22Rv1 (cell line): ENCODE data around the gene HCN3.
A peak's percentile ranks its signal among the peaks of the same experiment; 100 is the strongest.
"Not testable (repeated sequence)": the region's sequence is repeated elsewhere in the genome, so short reads cannot be mapped to it uniquely, and the experiment has no call there.

Source experiments
- H3K27ac ChIP-seq: fragments of 450-650 bp; 2 replicates; pipeline ENCODE4 v1.5.1; 2017
- ZFX ChIP-seq: fragments of 450-650 bp; IDR thresholded peaks from 2 replicates; pipeline ENCODE4 v1.6.1; 2017; ENCODE audit warnings: antibody characterized with exemption, borderline replicate concordance
- TF ChIP-seq, protein P1 (sequence below): fragments of 450-650 bp; IDR thresholded peaks from 2 replicates; pipeline ENCODE4 v1.5.1; 2017; ENCODE audit warnings: mild to moderate bottlenecking

The HCN3 gene

DNA sequence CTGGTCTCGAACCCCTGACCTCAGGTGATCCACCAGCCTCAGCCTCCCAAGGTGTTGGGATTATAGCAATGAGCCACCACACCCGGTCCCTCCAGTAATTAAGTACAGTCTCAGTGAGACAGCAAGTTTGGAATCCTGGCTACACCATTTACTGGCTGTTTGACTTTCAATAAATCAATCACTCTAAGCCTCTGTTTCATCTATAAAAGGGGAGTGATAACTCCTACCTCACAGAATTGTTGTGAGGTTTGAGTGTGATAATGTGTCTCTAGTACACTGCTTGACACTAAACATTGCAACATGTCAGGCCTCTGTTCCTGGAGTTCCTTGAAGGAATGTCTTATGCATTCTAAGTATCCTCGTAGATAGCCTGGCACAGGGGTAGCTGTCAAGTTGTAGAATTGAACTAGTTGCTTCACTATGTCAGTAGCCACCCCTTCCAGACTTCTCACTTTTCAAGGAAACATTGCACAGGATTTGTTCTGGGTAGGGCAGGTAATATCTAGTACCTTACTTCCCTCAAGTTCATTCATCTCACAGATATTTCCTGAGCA is 34.4 kb upstream of the HCN3 start:
- peak overlapping the region; percentile 95 for H3K27ac ChIP-seq
- TF ChIP-seq, protein P1, sequence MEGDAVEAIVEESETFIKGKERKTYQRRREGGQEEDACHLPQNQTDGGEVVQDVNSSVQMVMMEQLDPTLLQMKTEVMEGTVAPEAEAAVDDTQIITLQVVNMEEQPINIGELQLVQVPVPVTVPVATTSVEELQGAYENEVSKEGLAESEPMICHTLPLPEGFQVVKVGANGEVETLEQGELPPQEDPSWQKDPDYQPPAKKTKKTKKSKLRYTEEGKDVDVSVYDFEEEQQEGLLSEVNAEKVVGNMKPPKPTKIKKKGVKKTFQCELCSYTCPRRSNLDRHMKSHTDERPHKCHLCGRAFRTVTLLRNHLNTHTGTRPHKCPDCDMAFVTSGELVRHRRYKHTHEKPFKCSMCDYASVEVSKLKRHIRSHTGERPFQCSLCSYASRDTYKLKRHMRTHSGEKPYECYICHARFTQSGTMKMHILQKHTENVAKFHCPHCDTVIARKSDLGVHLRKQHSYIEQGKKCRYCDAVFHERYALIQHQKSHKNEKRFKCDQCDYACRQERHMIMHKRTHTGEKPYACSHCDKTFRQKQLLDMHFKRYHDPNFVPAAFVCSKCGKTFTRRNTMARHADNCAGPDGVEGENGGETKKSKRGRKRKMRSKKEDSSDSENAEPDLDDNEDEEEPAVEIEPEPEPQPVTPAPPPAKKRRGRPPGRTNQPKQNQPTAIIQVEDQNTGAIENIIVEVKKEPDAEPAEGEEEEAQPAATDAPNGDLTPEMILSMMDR = no peak
- no peak for TF ChIP-seq ZFX

DNA sequence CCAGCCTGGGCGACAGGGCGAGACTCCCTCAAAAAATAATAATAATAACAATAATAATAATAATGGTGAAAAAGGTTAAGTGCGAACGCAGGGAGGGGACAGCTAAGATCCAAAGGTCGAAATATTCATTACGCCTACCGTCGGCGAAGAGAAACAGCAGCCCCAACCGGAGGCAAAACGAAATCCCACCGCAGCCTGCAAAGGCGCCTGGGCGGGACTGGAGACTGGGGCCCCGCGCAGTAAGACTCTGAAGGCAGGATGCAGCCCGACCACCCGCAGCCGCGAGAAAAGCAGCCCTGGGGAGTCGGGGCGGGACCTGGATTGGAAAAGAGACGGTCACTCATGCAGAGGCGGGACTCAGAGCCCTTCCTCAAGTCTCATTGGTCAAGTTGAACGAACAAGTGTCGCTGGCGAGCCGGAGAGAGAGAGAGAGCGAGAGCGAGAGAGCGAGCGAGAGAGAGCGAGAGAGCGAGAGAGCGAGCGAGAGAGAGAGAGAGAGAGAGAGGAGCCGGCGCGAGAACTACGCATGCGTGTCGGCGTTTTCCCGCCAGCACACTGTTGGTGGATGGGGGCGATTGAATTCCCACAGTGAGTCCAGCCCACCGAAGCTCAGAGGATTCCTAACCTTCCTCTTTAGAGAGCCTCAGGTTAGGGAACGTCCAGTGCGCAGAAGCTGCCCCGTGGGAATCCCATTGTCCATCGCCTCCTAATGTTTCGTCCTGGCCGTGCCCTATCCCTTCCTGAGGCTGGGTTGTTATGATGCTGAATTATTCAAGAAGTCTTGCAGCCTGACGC is 32.7 kb upstream of the HCN3 start:
- no peak for TF ChIP-seq ZFX
- TF ChIP-seq, protein P1 = peak; percentile 27

DNA sequence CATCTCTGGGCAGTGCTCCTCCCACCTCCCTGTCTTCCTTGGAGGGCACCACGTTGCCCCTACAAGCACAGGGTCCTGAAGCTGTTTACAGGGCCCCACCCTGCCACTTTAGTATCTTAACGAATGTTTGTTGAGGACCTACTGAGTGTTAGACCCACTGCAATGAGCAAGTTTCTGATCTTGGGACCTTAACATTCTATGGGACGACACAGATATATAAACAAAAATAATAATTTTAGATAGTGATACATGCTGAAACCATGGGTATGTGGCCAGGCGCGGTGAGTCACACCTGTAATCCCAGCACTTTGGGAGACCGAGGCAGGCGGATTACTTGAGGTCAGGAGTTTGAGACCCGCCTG is 32.1 kb upstream of the HCN3 start:
- no peak for TF ChIP-seq ZFX
- TF ChIP-seq, protein P1 = no peak
- H3K27ac ChIP-seq = peak overlapping the region; percentile 95

More for the DNA sequence above, 32.7 kb upstream of the HCN3 start:
- H3K27ac ChIP-seq = peak overlapping the region; percentile 95

DNA sequence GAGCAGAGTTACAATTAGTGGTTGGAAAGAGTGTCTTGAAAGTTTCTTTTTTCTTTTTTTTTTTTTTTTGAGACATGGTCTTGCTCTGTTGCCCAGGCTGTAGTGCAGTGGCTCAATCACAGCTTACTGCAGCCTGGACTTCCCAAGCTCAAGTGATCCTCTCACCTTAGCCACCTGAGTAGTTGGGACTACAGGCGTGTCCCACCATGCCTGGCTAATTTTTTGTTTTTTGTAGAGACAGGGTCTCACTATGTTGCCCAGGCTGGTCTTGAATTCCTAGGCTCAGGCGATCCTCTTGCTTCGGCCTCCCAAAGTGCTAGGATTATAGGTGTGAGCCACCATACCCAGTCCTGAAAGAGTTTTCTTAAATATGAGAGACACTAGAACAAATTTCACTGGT is 30.5 kb upstream of the HCN3 start:
- not testable (repeated sequence) for H3K27ac ChIP-seq

DNA sequence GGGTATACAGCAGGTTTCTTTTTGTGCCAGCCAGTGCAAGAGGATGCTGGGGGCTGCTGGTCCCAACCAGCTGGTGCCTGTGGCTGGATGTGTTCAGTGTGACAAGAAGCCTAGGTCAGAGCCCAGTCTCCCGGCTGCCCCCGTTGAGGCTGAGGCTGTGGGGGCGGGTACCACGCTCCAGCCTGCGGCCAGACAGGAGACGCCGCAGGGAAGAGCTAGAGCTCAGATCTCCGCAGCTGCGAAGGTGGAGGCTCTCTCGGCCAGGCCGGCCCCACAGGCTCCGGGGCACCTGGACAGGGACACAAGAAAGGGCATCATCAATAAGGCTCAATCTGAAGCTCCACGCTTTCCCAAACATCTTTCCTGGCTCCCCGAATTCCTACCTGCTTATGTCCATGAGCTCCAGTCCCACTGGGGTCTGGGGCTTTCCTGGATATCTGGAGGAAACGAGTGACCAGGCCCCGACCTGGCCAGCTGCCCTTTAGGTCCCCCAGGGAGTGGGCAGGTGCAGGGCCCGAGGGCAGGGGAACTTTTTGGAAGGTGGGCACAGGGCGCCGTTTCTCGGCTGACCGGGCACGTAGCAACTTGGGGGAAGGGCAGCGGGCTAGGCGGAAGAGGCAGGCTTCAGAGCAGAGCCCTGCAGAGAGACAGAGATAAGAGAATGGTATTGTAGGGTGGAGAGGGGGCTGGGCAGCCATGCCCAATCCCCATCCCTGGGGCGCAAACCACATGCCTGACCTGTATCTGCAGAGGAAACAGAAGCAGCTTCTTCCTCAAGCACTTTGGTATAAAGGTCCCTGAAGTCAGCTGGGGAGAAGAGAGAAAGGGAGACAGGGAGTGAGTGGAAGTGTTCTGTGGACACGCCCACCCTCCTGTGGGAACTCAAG is 29.4 kb upstream of the HCN3 start:
- no peak for TF ChIP-seq ZFX
- no peak overlapping the region for H3K27ac ChIP-seq

DNA sequence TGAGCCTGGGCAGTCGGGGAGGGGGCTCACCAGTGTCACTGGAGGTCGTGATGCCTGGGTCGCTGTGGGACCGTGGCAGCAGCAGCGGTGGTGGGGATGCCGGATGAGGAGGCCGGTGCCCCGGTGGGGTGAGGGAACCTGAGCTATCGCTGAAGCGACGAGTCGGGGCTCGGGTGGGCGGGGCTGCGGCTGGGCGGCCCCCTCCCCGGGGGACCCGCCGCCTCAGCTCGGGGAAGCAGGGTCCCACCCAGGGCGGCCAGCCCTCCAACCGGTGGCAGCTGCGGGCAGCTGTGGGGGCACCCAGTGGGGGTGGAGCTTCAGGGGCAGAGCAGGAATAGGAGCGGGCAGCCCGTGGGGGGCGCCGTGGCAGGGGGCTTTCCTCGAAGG is 27.0 kb upstream of the HCN3 start:
- TF ChIP-seq, protein P1 = no peak
- TF ChIP-seq ZFX = no peak
- H3K27ac ChIP-seq = peak overlapping the region; percentile 42; the same call in 1 of the 2 replicates

DNA sequence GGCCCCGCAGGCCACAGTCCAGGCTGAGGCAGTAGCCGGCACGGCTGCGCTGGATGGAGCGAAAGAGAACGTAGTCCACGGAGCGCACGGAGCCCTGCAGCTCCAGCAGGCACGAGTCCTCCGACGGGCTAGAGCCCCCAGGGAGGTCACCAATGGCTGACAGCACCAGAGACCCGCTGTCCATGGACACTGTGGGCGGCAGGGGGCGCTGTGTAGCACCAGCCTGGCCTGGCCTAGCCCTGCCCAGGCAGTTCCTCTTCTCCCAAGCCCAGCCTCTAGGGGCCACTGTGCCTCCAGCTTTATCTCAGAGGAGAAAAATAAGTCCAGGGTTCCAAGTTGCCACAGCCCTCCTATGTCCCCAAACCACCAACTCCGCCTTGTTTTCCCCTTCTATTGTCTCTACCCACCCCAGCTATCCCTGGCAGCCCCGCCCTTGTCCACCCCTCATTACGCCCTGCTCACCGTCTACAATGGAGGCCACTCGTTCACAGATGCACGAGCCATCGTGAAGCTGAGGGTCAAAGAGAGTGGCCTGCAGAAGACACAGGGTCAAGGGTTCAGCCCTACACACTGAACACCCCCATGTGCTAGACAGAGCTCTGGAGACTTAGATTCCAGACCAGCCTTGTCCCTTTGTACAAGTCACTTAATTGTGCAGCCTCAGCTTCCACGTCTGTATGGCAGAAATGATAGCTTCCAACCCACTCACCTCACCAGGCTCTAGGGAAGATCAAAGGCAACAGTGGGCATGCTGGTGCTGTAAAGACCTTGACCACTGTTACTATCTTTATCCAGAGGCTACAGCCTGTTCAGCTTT is 26.4 kb upstream of the HCN3 start:
- peak overlapping the region; percentile 42 for H3K27ac ChIP-seq
- TF ChIP-seq, protein P1 = peak; percentile 100
- TF ChIP-seq ZFX = no peak
